ENCODE measurements around the gene COX4I1. TPM values are rescaled to one million over a fixed set of nuclear protein-coding genes. Genes with fewer than 3 reads are reported as not detected.

COX4I1 gene
- total RNA-seq, 1 donor from 2014 or later = 430 TPM

GRCh38 chr16:85796152-85796551, 3.3 kb upstream of the COX4I1 start:
- Histone ChIP-seq H3K9me3 (no peaks in the 10 kb centered on the region), H3K4me1 (peaks cover 28% of the 10 kb centered on the region), H3K4me3 (no peak overlapping the region), H3K27ac (no peak overlapping the region), H3K27me3 (no peaks in the 10 kb centered on the region), H3K36me3 (no peaks in the 10 kb centered on the region)
- intact Hi-C loops (cut with DNase I) = no loop called here
- TF ChIP-seq CTCF (IDR thresholded peaks at IDR 0.05) (no peak), POLR2AphosphoS5 (IDR thresholded peaks at IDR 0.05; ENCODE audit: insufficient read depth in 1 of 2, low read depth in 1 of 2) (no peak), POLR2A (IDR thresholded peaks at IDR 0.05) (no peak)
- no peak for DNase-seq (ENCODE audit: extremely low spot score in 2 of 2)

GRCh38 chr16:85796599-85796998, 2.9 kb upstream of the COX4I1 start:
- H3K9me3 ChIP-seq = no peaks in the 10 kb centered on the region
- peaks cover 0 to 3% of the 10 kb centered on the region in 2 donors for H3K36me3 ChIP-seq
- peaks cover 33% of the 10 kb centered on the region for H3K4me1 ChIP-seq
- H3K4me3 ChIP-seq = no peak overlapping the region
- no peaks in the 10 kb centered on the region for H3K27me3 ChIP-seq
- intact Hi-C loops (cut with DNase I) = no loop called here
- DNase-seq (ENCODE audit: extremely low spot score in 2 of 2) = no peak
- no peak overlapping the region for H3K27ac ChIP-seq
- TF ChIP-seq CTCF (IDR thresholded peaks at IDR 0.05) (no peak), POLR2AphosphoS5 (IDR thresholded peaks at IDR 0.05; ENCODE audit: insufficient read depth in 1 of 2, low read depth in 1 of 2) (no peak), POLR2A (IDR thresholded peaks at IDR 0.05) (no peak)

- Histone ChIP-seq H3K27ac (peak overlapping the region; percentile 79), H3K9me3 (no peaks in the 10 kb centered on the region), H3K4me3 (peak overlapping the region; percentile 92 to 97), H3K36me3 (peaks cover 0 to 18% of the 10 kb centered on the region in 2 donors), H3K27me3 (no peaks in the 10 kb centered on the region), H3K4me1 (peaks cover 34% of the 10 kb centered on the region)
- no peak for DNase-seq (ENCODE audit: extremely low spot score in 2 of 2)
- intact Hi-C loops (cut with DNase I) = no loop called here
- no peak for TF ChIP-seq POLR2A (IDR thresholded peaks at IDR 0.05)
- no peak for TF ChIP-seq POLR2AphosphoS5 (IDR thresholded peaks at IDR 0.05; ENCODE audit: insufficient read depth in 1 of 2, low read depth in 1 of 2)
- no peak for TF ChIP-seq CTCF (IDR thresholded peaks at IDR 0.05)
Measured at GRCh38 chr16:85798283-85798776, 1.2 kb upstream of the COX4I1 start.

GRCh38 chr16:85798901-85799496, 496 bp upstream of the COX4I1 start:
- TF ChIP-seq POLR2A (IDR thresholded peaks at IDR 0.05) = no peak
- TF ChIP-seq CTCF (IDR thresholded peaks at IDR 0.05) = no peak
- TF ChIP-seq POLR2AphosphoS5 (IDR thresholded peaks at IDR 0.05; ENCODE audit: insufficient read depth in 1 of 2, low read depth in 1 of 2) = no peak
- H3K36me3 ChIP-seq = peaks cover 0 to 22% of the 10 kb centered on the region in 2 donors
- H3K27me3 ChIP-seq = no peaks in the 10 kb centered on the region
- H3K27ac ChIP-seq = peak overlapping the region; percentile 79
- peaks cover 34% of the 10 kb centered on the region for H3K4me1 ChIP-seq
- H3K9me3 ChIP-seq = no peaks in the 10 kb centered on the region
- intact Hi-C loops (cut with DNase I) = no loop called here
- peak overlapping the region; percentile 92 to 97 for H3K4me3 ChIP-seq
- DNase-seq (ENCODE audit: extremely low spot score in 2 of 2) = no peak

GRCh38 chr16:85800321-85800669, 800 bp downstream of the COX4I1 start:
- H3K4me3 ChIP-seq = peak overlapping the region; percentile 92 to 97
- no peaks in the 10 kb centered on the region for H3K27me3 ChIP-seq
- intact Hi-C loops (cut with DNase I) = no loop called here
- H3K4me1 ChIP-seq = peaks cover 34% of the 10 kb centered on the region
- peaks cover 0 to 31% of the 10 kb centered on the region in 2 donors for H3K36me3 ChIP-seq
- DNase-seq (ENCODE audit: extremely low spot score in 2 of 2) = no peak
- no peaks in the 10 kb centered on the region for H3K9me3 ChIP-seq
- no peak for TF ChIP-seq POLR2AphosphoS5 (IDR thresholded peaks at IDR 0.05; ENCODE audit: insufficient read depth in 1 of 2, low read depth in 1 of 2)
- no peak for TF ChIP-seq CTCF (IDR thresholded peaks at IDR 0.05)
- TF ChIP-seq POLR2A (IDR thresholded peaks at IDR 0.05) = no peak
- H3K27ac ChIP-seq = peak overlapping the region; percentile 79
